Stimulated activated CD8-positive, alpha-beta memory T cell treated with anti-CD3 and anti-CD28 coated beads, Interleukin-15, amount 100 ng/mL, for 4 hours (primary cell): Measurements from ENCODE around the gene TTLL11.

Source experiments
- DNase-seq, 2 donors: peaks; one replicate each; pipeline ENCODE4 v3.0.0-alpha.2; 2020; ENCODE audit warnings: low read depth in 2 of 2

Gene TTLL11

DNA sequence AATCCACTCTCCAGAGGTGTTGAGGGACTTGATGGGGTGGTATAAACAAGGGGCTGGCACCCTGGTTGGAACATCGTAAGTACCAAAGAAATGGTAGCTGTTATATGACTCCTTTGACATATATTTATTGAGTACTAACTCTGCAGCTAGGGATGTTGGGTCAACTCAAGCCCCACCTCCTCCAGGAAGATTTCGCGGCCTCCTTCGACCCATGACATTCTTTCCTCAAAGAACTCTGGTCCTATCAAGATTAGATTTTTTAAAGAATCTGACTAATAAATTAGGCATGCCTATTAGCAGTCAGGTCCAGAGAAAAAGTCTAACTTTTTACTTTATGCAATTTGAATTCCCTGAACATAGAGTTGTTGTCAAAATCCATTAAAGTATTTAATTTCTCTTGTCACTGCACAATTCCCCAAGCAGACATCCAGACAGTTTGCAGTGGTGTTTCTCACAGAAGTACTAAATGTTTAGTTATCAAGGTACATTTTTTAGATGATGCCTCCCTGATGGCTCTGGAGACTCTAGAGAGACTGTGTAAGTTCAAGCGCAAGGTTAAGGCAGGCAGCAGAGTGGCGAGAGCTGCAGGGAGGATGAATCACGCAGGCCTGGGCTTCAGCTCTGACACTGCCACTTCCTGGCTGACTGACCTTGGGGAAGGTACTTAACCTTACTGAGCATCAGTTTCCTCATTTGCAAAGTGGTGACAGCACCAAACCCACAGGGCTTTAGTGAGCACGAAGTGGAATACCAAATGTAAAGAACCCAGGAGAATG is 209.6 kb downstream of the TTLL11 start:
- no peak for DNase-seq

DNA sequence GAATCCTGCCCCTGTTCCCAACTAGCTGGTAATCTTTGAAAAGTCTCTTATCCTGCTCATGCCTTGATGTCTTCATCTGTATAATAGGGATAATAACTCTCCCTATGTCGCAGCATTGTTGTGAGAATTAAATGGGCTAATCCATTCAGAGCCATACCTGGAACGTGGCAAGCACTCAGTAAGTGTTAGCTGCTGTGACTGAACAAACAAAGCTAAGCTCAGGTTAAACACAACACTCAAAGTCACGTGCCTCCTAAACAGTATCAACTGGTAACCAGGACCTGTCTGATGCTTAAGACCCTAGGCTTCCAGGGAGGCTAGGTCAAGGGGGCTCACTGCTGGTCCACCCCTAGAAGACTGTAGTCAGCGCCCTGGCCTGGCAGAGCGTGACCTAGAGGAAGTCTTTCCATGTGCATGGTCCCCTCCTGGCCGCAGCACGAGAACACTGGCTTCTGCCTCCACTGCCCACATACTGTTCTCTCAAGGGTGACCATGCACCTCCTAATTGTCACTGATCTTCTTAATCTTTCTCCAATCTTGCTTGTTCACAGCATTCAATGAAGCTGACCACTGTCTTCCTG is 211.1 kb downstream of the TTLL11 start:
- no peak for DNase-seq

GRCh38 chr9:121880343-121880898 is 212.7 kb downstream of the TTLL11 start:
- no peak for DNase-seq

DNA sequence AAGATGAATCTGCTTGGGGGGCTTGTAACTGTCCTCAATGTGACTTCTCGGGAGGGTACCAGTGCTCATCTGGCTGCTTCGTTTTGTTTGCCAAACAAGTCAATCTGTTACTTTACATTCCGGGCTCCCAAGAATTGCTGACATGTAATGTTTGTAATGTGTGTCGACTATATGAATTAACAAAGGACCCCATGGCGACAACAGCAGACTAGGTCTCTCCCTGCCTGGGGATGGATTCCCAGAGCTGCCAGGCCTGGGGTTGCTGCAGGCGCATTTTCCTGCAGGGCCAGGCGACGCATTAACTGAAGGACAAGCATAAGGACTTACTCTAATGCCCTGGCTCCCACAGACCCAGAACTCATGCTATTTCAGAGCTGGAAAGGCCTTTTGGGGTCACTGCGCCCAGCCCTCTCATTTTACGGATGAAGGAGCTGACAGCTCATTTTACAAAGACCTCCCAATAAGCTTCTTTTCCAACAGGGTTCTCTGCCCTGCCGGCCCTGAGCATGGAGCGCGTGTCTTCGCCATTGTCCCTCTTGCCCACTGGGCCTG is 214.8 kb downstream of the TTLL11 start:
- DNase-seq = no peak

DNA sequence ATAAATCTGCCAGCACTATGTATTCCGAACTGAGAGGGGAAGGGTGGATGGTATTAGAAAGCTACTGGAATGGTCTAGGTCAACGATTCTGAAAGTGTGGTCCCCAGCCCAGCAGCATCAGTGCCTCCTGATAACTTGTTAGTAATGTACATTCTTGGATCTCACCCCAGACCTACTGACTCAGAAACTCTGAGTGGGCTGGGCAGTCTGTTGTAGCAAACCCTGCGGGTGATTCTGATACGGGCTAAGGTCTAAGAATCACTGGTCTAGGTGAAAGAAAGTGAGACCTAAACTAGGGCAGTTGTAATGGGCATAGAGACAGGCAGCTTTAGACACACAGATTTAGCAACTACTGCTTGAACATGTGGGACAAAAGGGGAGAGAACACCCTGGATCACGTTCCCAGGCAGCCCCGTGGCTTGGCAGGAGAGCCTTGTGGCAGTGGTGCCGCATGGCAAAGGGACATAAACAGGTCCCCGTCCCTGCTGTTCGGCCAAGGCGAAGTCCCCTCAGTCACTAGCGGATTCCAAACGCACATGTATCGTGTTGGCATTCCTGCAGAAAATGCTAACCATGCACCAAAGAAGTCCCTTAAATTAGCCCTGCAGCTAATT is 216.3 kb downstream of the TTLL11 start:
- no peak for DNase-seq

DNA sequence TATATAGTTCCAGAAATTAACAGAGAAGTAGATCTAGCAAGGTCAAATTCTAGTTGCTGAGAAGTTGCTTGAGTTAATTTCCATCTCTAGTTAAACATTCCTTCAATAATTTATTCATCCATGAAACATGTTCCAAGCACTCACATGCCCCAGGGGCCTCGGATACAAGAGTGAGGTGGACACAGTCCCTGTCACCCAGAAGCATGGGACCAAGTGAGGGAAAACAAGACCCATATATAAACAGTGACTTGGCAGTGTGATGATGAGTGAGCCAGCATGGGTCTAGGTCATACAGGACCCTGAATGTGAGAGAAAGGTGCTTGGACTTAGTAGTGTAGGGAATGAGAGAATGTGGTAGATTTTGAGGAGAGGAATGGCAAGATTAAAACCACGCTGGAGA is 216.9 kb downstream of the TTLL11 start:
- DNase-seq = no peak

- no peak for DNase-seq
These were observed 218.6 kb downstream of the TTLL11 start for GRCh38 chr9:121874524-121874923.

DNA sequence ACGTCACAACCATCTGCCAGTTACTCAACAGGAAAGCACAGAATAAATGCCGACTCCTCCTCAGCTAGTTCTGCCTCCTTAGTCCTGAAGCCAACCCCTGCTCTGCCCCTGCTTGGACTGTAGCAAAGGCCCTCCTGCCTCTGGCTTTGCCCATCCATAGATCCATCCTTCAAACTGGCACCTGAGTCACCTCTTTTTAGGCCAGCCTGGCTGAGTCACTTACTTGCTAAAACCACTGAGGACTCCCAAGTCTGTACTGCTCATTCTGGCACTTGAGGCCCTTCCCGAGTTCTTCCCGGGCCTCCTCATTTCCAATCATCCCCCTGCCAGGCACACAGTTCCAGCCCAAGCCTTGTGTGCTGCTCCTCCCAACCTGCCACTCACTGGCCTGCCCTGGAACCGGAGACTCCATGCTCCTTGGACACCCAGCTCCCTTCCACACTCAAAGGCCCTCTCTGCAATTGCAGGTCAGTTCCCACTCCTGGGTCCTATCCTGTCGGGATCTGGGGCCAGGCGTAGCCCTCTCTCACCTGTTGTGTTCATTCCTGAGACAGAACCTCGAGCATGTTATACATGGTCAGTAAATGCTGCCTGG is 221.6 kb downstream of the TTLL11 start:
- DNase-seq = no peak

DNA sequence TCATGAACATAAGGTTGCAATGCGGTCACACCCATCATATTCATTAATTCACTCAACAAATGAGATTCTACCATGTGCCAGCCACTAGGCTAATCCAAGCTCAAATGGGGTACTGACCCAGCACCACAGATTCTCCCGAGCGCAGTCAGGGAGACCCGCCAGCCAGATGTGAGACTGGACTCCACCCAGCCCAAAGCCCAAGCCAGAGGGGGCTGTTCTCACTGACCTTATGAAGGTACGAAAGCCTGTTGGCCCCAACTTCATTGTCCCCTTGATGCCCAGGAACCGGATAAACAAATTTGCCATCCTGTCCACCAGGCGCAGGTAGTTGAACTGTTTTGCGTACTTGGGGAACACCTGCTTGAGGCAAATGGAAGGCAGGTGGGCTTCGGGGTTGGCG is 222.8 kb downstream of the TTLL11 start:
- DNase-seq = no peak

- no peak for DNase-seq
These were observed 224.5 kb downstream of the TTLL11 start for GRCh38 chr9:121868626-121869025.

- no peak for DNase-seq
These were observed 226.2 kb downstream of the TTLL11 start for GRCh38 chr9:121866927-121867326.

GRCh38 chr9:121865884-121866283 is 227.2 kb downstream of the TTLL11 start:
- no peak for DNase-seq

DNA sequence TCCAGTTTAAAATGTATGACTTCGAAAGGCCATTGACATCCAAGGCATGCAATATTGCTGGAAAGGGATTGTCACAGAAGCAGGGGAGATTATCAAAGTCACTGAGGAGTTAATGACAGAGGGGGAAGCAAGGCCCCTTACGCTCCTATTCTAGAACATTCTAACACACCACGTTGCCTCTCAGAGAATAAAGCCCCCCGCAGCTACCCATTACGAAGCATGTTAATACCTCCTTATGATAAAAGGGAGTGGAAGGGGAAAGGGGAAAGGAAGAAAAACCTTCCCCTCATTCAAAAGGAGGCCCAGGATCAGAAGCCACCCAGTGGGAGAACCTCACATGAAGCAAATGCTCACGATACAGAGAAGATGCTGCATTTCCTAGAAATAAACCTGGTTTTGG is 228.0 kb downstream of the TTLL11 start:
- DNase-seq = no peak

DNA sequence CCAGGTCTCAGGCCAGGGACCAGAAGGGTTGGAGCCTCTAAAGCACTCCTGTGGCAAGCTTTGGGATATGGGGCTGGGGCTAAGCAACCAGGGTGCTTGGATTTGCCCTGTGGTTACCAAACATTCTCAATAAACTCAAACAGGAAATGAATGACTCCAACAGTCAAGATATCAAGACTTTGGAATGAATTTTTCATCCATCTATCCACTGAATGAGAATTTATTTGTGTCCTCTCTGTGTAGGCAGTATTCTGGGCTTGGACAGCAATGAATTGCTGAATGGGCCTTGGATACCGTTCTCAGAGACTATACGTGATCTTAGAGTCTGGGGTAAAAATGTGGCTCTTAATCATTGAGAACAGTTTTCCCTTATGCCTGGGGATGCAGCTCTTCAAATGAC is 229.2 kb downstream of the TTLL11 start:
- DNase-seq = no peak

GRCh38 chr9:121862371-121863332 is 230.5 kb downstream of the TTLL11 start:
- DNase-seq = no peak

DNA sequence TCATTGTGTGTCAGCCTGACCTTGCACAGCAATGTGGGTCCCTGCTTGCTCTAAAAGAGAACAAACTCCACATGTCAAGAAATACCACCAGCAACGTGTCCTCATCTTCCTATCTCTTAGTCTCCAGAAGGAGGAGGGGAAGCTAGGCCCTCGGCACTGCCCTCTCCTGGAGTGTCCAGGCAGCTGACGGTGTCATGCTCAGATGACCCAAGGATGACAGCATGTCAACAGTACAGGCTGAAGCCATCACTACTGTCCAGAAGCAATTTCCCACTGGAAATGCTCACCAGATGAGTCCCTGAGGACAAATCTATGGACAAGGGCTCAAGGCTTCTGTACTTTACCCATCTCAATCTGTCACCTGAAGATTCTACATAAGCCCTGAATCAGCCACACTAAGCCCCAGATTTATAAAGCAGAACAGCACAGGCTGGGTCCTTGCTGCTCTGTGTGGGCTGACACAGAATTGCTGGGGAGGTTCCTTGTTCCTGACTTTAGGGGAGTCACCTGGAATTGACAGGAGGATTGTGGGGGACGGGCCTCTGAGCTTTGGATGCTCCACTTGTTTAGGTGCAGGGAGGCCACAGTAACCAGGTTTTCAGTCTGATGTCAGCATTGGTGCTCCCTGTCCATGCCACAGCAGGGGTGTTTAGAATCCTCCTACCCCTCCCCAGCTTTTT is 231.5 kb downstream of the TTLL11 start:
- no peak for DNase-seq

GRCh38 chr9:121860744-121861143 is 232.4 kb downstream of the TTLL11 start:
- DNase-seq = no peak

- DNase-seq = no peak
These were observed 232.9 kb downstream of the TTLL11 start for GRCh38 chr9:121860213-121860612.

DNA sequence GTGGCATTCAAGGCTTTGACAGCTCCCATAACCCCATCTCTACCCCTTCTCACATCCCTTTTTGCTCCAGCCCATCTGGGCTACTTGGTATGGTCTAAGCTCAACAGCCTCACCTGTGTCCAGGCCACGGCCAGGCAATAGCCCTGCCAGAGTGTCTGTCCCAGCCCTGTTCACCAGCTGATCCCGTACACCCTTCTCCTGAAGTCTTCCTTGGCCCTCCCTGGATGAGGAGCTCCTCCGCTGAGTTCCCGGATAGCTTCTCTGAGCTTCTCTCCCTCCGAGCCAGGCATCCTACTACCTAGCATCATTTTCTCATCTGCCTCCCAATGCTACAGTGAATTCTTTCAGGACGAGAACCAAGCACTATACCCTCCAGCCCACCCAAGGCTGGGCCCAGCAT is 233.5 kb downstream of the TTLL11 start:
- DNase-seq = no peak

DNA sequence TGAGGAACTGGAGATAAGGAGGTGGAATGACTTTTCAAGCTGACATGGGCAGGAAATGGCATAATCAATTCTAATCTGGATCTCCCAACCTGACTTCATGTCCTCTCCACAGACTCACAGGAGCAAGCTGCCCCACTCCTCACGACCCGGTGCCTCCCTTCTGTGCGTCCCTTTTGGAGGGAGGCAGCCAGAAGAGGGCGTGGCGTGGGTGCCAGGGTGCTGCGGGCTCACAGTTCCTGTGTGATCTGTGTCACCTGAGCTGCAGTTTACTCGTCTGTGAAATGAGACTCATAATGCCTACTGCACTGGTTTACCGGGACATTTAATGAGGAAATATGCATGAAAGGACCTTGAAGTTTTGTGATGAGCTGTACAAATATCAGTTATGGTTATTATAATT is 234.3 kb downstream of the TTLL11 start:
- DNase-seq = no peak
